ENCODE data around the gene LIMCH1. TPM values are rescaled to one million over a fixed set of nuclear protein-coding genes. Genes with fewer than 3 reads are reported as not detected.

LIMCH1 gene
- total and polyA plus RNA-seq, 8 donors, result 4.7 to 37.1 (median 17.4) TPM

DNA sequence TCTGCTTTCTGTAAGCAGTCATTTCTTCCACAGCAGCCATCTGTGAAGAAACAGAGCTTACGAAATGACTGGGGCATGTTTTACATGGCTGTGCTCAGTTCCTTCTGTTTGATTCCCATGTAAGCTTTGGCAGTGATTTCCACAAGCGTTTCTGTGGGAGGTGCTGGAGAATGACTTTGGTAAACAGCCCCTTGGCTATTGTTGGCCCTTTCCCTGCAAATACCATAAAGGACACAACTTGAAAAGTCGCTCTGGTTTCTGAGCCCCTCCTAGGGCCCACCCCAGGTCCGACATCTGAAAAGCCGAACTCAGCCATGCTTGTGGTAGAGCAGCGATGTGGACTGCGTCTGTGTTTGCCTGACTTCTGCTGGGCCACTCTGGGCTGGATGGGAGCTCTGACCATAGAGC is 3.7 kb downstream of the LIMCH1 start:
- WGBS, 5 donors, result 54 to 70% (median 65%) methylated on average over 7 of the region's 7 CpGs
- H3K4me1 ChIP-seq, result peaks cover 0 to 19% (median 3%) of the 10 kb centered on the region in 4 donors
- H3K4me3 ChIP-seq, result no peak overlapping the region
- H3K9me3 ChIP-seq, result no peaks in the 10 kb centered on the region
- DNase-seq, result peak in 1 of 2 donors; percentile 49
- H3K27me3 ChIP-seq, result no peaks in the 10 kb centered on the region
- TF ChIP-seq, protein P1, sequence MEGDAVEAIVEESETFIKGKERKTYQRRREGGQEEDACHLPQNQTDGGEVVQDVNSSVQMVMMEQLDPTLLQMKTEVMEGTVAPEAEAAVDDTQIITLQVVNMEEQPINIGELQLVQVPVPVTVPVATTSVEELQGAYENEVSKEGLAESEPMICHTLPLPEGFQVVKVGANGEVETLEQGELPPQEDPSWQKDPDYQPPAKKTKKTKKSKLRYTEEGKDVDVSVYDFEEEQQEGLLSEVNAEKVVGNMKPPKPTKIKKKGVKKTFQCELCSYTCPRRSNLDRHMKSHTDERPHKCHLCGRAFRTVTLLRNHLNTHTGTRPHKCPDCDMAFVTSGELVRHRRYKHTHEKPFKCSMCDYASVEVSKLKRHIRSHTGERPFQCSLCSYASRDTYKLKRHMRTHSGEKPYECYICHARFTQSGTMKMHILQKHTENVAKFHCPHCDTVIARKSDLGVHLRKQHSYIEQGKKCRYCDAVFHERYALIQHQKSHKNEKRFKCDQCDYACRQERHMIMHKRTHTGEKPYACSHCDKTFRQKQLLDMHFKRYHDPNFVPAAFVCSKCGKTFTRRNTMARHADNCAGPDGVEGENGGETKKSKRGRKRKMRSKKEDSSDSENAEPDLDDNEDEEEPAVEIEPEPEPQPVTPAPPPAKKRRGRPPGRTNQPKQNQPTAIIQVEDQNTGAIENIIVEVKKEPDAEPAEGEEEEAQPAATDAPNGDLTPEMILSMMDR (IDR thresholded peaks at IDR 0.05), result no peak
- no peak for TF ChIP-seq POLR2A (IDR thresholded peaks at IDR 0.05)
- peak in 1 of 3 donors; percentile 7 for TF ChIP-seq POLR2AphosphoS5 (IDR thresholded peaks at IDR 0.05)
- no peak for TF ChIP-seq EP300 (IDR thresholded peaks at IDR 0.05)
- intact Hi-C loops (cut with DNase I; ENCODE audit: low total_unique reads), result no loop called here
- H3K27ac ChIP-seq, result peak overlapping the region in 1 of 5 donors; percentile 27
- H3K36me3 ChIP-seq, result no peaks in the 10 kb centered on the region

DNA sequence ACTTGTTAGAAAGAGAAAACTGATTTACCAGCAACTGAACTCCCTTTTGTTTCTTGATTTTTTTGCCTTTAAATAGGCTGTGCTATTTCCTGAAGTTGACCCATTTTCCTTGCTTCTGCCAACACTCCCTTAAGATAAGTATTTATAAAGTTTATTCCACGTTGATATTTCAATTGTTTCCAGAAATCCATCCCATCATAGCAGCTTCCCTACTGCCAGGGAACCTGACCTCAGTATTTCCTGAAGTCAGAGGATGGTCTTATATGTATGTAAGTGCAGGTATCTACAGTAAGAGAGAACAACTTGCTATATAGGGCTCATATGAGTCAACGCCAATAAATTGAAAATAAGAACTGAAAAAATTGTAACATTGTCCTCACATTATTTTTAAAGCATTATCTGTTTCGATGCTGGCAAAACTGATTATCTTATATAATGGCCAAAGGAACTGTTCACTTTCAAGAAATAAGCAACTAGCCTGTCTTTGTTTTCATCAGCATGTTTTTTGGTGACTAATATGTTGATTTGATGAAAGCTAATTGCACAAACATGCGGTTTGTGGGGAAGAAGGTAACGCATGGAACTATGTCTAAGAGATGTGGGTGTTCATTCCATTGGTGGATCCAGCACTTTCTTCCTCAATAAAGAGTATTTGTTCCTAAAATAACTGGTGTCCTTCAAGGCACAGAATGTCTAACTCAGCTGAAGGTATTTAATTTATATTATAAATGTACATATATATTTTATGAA is 4.7 kb downstream of the LIMCH1 start:
- no peak for TF ChIP-seq EP300 (IDR thresholded peaks at IDR 0.05)
- TF ChIP-seq POLR2A (IDR thresholded peaks at IDR 0.05), result no peak
- TF ChIP-seq POLR2AphosphoS5 (IDR thresholded peaks at IDR 0.05), result no peak
- TF ChIP-seq, protein P1 (IDR thresholded peaks at IDR 0.05), result no peak
- peaks cover 0 to 19% (median 3%) of the 10 kb centered on the region in 4 donors for H3K4me1 ChIP-seq
- 62 to 74% (median 71%) methylated on average over 5 of the region's 5 CpGs for WGBS, 5 donors
- intact Hi-C loops (cut with DNase I; ENCODE audit: low total_unique reads), result no loop called here
- H3K4me3 ChIP-seq, result no peak overlapping the region
- no peaks in the 10 kb centered on the region for H3K36me3 ChIP-seq
- H3K9me3 ChIP-seq, result no peaks in the 10 kb centered on the region
- no peak overlapping the region for H3K27ac ChIP-seq
- no peak for DNase-seq
- H3K27me3 ChIP-seq, result no peaks in the 10 kb centered on the region

DNA sequence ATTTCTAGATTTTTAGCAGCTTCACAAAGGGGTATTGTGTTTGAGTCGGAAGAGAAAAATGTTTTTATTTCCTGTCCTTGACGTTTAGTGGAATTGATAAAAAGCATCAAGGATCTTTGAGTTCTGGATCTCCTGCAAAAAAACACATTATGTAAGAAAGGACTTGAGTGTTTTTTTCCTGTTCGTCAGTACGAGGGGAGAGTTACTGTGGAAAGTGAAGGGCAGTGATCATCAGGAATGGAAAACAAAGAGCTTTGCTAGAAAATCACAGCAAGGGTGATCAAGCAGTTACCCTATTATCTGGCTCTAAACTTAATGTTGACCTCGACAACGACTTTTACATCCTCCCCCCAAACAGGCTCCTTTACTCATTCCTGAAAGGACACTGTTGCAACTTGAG is 7.3 kb downstream of the LIMCH1 start:
- whole genome bisulfite sequencing, 5 donors, result 62 to 72% (median 70%) methylated on average over 6 of the region's 6 CpGs
- Histone ChIP-seq H3K4me1 (peaks cover 0 to 9% (median 3%) of the 10 kb centered on the region in 4 donors), H3K27ac (no peak overlapping the region), H3K4me3 (no peak overlapping the region), H3K36me3 (no peaks in the 10 kb centered on the region), H3K9me3 (no peaks in the 10 kb centered on the region), H3K27me3 (no peaks in the 10 kb centered on the region)
- TF ChIP-seq EP300 (IDR thresholded peaks at IDR 0.05) (no peak), POLR2AphosphoS5 (IDR thresholded peaks at IDR 0.05) (no peak), POLR2A (IDR thresholded peaks at IDR 0.05) (no peak)
- TF ChIP-seq, protein P1 (IDR thresholded peaks at IDR 0.05), result no peak
- intact Hi-C loops (cut with DNase I; ENCODE audit: low total_unique reads), result no loop called here
- no peak for DNase-seq

- no peak for DNase-seq
- no peaks in the 10 kb centered on the region for H3K36me3 ChIP-seq
- H3K4me3 ChIP-seq, result no peak overlapping the region
- H3K27me3 ChIP-seq, result no peaks in the 10 kb centered on the region
- WGBS, 5 donors, result 83 to 92% (median 87%) methylated on average over 2 of the region's 2 CpGs
- peaks cover 0 to 8% (median 2%) of the 10 kb centered on the region in 4 donors for H3K4me1 ChIP-seq
- no peak overlapping the region for H3K27ac ChIP-seq
- no peak for TF ChIP-seq POLR2A (IDR thresholded peaks at IDR 0.05)
- intact Hi-C loops (cut with DNase I; ENCODE audit: low total_unique reads), result no loop called here
- H3K9me3 ChIP-seq, result no peaks in the 10 kb centered on the region
Measured at GRCh38 chr4:41546638-41547037, 8.7 kb downstream of the LIMCH1 start.

DNA sequence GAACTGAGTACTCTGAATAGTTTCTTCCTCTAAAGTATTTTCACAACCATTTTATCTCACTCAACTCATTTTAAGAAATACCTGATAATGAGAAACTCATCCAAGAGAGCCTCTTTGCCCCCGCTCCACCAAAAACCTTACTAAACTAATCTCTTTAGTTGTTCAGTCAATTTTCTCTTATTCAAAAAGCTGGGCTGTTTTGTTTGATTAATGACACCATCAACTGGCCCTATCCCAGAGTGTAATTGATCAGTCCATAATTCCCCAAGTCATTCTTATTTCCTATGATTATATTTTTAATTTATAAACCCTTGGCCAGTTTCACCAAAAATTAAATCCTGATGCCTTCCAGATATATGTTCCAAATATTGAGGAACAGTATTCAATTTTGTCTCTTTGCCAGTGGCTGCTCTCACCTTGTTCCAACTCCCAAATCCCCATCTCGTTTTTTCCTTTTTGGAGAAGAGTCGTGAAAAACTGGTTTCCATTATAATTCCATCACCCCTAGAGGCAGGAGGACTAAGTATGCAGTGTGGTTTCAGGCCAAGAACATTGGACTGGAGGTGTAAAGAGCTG is 10.4 kb downstream of the LIMCH1 start:
- no peaks in the 10 kb centered on the region for H3K36me3 ChIP-seq
- WGBS, 5 donors, result 68 to 90% (median 83%) methylated on average over 3 of the region's 3 CpGs
- no peak overlapping the region for H3K4me3 ChIP-seq
- TF ChIP-seq POLR2AphosphoS5 (IDR thresholded peaks at IDR 0.05) (no peak), POLR2A (IDR thresholded peaks at IDR 0.05) (no peak), EP300 (IDR thresholded peaks at IDR 0.05) (no peak)
- TF ChIP-seq, protein P1 (IDR thresholded peaks at IDR 0.05), result no peak
- intact Hi-C loops (cut with DNase I; ENCODE audit: low total_unique reads), result no loop called here
- no peak for DNase-seq
- no peaks in the 10 kb centered on the region for H3K27me3 ChIP-seq
- H3K9me3 ChIP-seq, result no peaks in the 10 kb centered on the region
- H3K27ac ChIP-seq, result no peak overlapping the region
- no peaks in the 10 kb centered on the region for H3K4me1 ChIP-seq
